ENCODE data around the gene FAM43B. TPM values are rescaled to one million over a fixed set of nuclear protein-coding genes. Genes with fewer than 3 reads are reported as not detected.

FAM43B gene
- total and polyA plus RNA-seq, 2 experiments from 2014 or later = 0.66 to 3.0 TPM

DNA sequence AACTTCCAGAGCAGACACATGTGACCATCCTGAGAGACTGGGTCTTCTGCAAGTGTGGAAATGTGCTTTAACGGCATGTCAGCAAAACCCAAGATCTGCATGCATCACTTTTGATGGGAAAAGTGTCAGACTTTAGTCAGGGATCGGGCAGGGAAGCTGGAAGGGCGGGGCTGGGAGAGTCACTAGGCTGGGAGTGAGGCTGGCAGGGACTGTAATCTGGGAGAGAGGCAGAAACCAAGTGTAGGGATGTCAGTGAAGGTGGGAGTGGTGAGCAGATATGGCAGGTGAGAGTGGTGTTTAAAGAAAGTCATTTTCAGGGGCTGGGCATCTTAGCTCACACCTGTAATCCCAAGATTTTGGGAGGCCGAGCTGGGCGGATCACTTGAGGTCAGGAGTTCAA lies 47.8 kb downstream of the FAM43B start (continued):
- TF ChIP-seq, protein P1, sequence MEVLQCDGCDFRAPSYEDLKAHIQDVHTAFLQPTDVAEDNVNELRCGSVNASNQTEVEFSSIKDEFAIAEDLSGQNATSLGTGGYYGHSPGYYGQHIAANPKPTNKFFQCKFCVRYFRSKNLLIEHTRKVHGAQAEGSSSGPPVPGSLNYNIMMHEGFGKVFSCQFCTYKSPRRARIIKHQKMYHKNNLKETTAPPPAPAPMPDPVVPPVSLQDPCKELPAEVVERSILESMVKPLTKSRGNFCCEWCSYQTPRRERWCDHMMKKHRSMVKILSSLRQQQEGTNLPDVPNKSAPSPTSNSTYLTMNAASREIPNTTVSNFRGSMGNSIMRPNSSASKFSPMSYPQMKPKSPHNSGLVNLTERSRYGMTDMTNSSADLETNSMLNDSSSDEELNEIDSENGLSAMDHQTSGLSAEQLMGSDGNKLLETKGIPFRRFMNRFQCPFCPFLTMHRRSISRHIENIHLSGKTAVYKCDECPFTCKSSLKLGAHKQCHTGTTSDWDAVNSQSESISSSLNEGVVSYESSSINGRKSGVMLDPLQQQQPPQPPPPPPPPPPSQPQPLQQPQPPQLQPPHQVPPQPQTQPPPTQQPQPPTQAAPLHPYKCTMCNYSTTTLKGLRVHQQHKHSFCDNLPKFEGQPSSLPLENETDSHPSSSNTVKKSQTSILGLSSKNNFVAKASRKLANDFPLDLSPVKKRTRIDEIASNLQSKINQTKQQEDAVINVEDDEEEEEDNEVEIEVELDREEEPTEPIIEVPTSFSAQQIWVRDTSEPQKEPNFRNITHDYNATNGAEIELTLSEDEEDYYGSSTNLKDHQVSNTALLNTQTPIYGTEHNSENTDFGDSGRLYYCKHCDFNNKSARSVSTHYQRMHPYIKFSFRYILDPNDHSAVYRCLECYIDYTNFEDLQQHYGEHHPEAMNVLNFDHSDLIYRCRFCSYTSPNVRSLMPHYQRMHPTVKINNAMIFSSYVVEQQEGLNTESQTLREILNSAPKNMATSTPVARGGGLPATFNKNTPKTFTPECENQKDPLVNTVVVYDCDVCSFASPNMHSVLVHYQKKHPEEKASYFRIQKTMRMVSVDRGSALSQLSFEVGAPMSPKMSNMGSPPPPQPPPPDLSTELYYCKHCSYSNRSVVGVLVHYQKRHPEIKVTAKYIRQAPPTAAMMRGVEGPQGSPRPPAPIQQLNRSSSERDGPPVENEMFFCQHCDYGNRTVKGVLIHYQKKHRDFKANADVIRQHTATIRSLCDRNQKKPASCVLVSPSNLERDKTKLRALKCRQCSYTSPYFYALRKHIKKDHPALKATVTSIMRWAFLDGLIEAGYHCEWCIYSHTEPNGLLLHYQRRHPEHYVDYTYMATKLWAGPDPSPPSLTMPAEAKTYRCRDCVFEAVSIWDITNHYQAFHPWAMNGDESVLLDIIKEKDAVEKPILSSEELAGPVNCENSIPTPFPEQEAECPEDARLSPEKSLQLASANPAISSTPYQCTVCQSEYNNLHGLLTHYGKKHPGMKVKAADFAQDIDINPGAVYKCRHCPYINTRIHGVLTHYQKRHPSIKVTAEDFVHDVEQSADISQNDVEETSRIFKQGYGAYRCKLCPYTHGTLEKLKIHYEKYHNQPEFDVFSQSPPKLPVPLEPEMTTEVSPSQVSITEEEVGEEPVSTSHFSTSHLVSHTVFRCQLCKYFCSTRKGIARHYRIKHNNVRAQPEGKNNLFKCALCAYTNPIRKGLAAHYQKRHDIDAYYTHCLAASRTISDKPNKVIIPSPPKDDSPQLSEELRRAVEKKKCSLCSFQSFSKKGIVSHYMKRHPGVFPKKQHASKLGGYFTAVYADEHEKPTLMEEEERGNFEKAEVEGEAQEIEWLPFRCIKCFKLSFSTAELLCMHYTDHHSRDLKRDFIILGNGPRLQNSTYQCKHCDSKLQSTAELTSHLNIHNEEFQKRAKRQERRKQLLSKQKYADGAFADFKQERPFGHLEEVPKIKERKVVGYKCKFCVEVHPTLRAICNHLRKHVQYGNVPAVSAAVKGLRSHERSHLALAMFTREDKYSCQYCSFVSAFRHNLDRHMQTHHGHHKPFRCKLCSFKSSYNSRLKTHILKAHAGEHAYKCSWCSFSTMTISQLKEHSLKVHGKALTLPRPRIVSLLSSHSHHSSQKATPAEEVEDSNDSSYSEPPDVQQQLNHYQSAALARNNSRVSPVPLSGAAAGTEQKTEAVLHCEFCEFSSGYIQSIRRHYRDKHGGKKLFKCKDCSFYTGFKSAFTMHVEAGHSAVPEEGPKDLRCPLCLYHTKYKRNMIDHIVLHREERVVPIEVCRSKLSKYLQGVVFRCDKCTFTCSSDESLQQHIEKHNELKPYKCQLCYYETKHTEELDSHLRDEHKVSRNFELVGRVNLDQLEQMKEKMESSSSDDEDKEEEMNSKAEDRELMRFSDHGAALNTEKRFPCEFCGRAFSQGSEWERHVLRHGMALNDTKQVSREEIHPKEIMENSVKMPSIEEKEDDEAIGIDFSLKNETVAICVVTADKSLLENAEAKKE (CRISPR knock-in tag; IDR thresholded peaks at IDR 0.05) = no peak
- TF ChIP-seq, protein P2, sequence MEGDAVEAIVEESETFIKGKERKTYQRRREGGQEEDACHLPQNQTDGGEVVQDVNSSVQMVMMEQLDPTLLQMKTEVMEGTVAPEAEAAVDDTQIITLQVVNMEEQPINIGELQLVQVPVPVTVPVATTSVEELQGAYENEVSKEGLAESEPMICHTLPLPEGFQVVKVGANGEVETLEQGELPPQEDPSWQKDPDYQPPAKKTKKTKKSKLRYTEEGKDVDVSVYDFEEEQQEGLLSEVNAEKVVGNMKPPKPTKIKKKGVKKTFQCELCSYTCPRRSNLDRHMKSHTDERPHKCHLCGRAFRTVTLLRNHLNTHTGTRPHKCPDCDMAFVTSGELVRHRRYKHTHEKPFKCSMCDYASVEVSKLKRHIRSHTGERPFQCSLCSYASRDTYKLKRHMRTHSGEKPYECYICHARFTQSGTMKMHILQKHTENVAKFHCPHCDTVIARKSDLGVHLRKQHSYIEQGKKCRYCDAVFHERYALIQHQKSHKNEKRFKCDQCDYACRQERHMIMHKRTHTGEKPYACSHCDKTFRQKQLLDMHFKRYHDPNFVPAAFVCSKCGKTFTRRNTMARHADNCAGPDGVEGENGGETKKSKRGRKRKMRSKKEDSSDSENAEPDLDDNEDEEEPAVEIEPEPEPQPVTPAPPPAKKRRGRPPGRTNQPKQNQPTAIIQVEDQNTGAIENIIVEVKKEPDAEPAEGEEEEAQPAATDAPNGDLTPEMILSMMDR (conservative IDR thresholded peaks at IDR 0.05; ENCODE audit: low read depth in 2 of 2) = no peak

DNA sequence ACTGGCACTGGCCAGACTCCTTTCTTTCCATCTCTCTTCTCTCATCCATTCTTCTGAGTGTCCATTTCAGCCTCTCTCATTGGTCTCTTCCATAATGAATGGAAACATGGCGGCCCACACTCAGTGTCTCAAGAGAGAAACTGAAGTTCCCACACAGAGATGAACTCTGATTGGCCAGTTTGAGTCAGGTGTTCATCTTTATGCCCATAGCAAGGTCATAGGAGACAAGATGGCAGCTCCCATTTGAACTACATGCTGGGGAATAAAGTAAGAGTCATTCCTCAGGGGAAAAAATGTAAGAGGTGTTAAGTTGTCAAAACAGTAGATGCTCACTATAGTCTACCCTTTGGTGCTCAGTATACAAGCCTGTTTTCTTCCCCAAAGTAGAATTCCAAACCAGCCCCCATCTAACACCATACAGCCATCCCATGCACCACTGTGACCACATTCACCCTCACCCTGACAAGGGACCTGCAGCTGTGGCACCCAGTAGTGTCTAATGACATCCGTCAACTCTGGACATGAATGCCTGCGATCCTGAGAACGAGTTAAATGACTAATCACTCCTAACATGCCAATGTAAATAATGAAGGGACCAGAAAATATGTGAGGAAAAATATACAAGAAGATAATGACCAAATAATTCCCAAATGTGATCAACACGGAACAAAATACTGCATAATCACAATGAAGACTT lies 48.9 kb downstream of the FAM43B start:
- no peak for DNase-seq (ENCODE audit: low spot score)
- Mint-ChIP-seq H3K27me3 (ENCODE audit: insufficient read depth, low read depth, poor library complexity) (peaks cover 4% of the 10 kb centered on the region), H3K4me3 (no peak overlapping the region), H3K9me3 (no peaks in the 10 kb centered on the region; the same call in 2 of the 3 replicates), H3K4me1 (no peaks in the 10 kb centered on the region), H3K36me3 (ENCODE audit: low read depth) (no peaks in the 10 kb centered on the region; the same call in 2 of the 3 replicates), H3K27ac (no peak overlapping the region)
- Histone ChIP-seq H3K27me3 (ENCODE audit: insufficient read depth) (no peaks in the 10 kb centered on the region), H3K27ac (ENCODE audit: low read depth) (no peak overlapping the region), H3K4me3 (no peak overlapping the region), H3K36me3 (ENCODE audit: insufficient read depth) (no peaks in the 10 kb centered on the region), H3K79me2 (replicated peaks; ENCODE audit: insufficient read depth) (no peaks in the 10 kb centered on the region), H4K20me1 (replicated peaks; ENCODE audit: insufficient read depth) (no peaks in the 10 kb centered on the region), H3F3A (replicated peaks; ENCODE audit: low read depth) (no peaks in the 10 kb centered on the region), H2AFZ (no peak overlapping the region), H3K4me2 (no peak overlapping the region), H3K9me2 (ENCODE audit: insufficient read depth) (peaks cover 8% of the 10 kb centered on the region; the same call in 1 of the 2 replicates), H3K4me1 (ENCODE audit: insufficient read depth) (no peaks in the 10 kb centered on the region)
- ATAC-seq = no peak
- no peak for TF ChIP-seq ZNF331 (CRISPR knock-in tag; IDR thresholded peaks at IDR 0.05; ENCODE audit: low read depth)
